Measurements from ENCODE around the gene NACC1. TPM values are rescaled to one million over a fixed set of nuclear protein-coding genes. Genes with fewer than 3 reads are reported as not detected.
"Not testable (repeated sequence)": the region's sequence is repeated elsewhere in the genome, so short reads cannot be mapped to it uniquely, and the experiment has no call there.

Gene NACC1
- total RNA-seq, 1 donor from 2014 or later: 35.4 TPM

- intact Hi-C loops (cut with micrococcal nuclease): no loop called here
- Histone ChIP-seq H3K27ac (replicated peaks) (peak overlapping the region; percentile 70), H3K4me1 (peaks cover 35% of the 10 kb centered on the region), H3K4me3 (no peak overlapping the region), H3K36me3 (no peaks in the 10 kb centered on the region), H3K9me3 (replicated peaks) (no peaks in the 10 kb centered on the region), H3K27me3 (ENCODE audit: low read depth) (no peaks in the 10 kb centered on the region)
- DNase-seq: peak; percentile 77
- TF ChIP-seq CTCF (IDR thresholded peaks at IDR 0.05; ENCODE audit: borderline replicate concordance): no peak
Measured at GRCh38 chr19:13172346-13173138, 54.5 kb downstream of the NACC1 start.

- no peaks in the 10 kb centered on the region for H3K27me3 ChIP-seq (ENCODE audit: low read depth)
- H3K4me1 ChIP-seq: peaks cover 28% of the 10 kb centered on the region
- peak overlapping the region; percentile 70 for H3K27ac ChIP-seq (replicated peaks)
- H3K4me3 ChIP-seq: no peak overlapping the region
- no peaks in the 10 kb centered on the region for H3K9me3 ChIP-seq (replicated peaks)
- no peak for DNase-seq
- H3K36me3 ChIP-seq: no peaks in the 10 kb centered on the region
- intact Hi-C loops (cut with micrococcal nuclease): no loop called here
- TF ChIP-seq CTCF (IDR thresholded peaks at IDR 0.05; ENCODE audit: borderline replicate concordance): no peak
Measured at GRCh38 chr19:13173139-13173737, 55.2 kb downstream of the NACC1 start.

- no peak for DNase-seq
- Histone ChIP-seq H3K27ac (replicated peaks) (no peak overlapping the region), H3K27me3 (ENCODE audit: low read depth) (no peaks in the 10 kb centered on the region), H3K36me3 (no peaks in the 10 kb centered on the region), H3K4me3 (no peak overlapping the region), H3K4me1 (peaks cover 23% of the 10 kb centered on the region), H3K9me3 (replicated peaks) (no peaks in the 10 kb centered on the region)
- TF ChIP-seq CTCF (IDR thresholded peaks at IDR 0.05; ENCODE audit: borderline replicate concordance): no peak
- intact Hi-C loops (cut with micrococcal nuclease): no loop called here
Measured at GRCh38 chr19:13176345-13176744, 58.3 kb downstream of the NACC1 start.

GRCh38 chr19:13177584-13177983 is 59.5 kb downstream of the NACC1 start:
- H3K9me3 ChIP-seq (replicated peaks); intact Hi-C loops (cut with micrococcal nuclease); H3K27ac ChIP-seq (replicated peaks); DNase-seq; H3K36me3 ChIP-seq; H3K4me3 ChIP-seq; H3K27me3 ChIP-seq (ENCODE audit: low read depth): not testable (repeated sequence)
- H3K4me1 ChIP-seq: peaks cover 25% of the 10 kb centered on the region

GRCh38 chr19:13178291-13178690 is 60.2 kb downstream of the NACC1 start:
- DNase-seq; H3K36me3 ChIP-seq; intact Hi-C loops (cut with micrococcal nuclease); H3K27ac ChIP-seq (replicated peaks); H3K9me3 ChIP-seq (replicated peaks); H3K4me3 ChIP-seq; H3K27me3 ChIP-seq (ENCODE audit: low read depth): not testable (repeated sequence)
- peaks cover 18% of the 10 kb centered on the region for H3K4me1 ChIP-seq

GRCh38 chr19:13181747-13182388 is 63.8 kb downstream of the NACC1 start:
- H3K4me1 ChIP-seq: peaks cover 15% of the 10 kb centered on the region
- no peaks in the 10 kb centered on the region for H3K9me3 ChIP-seq (replicated peaks)
- no peak for TF ChIP-seq CTCF (IDR thresholded peaks at IDR 0.05; ENCODE audit: borderline replicate concordance)
- no peak overlapping the region for H3K4me3 ChIP-seq
- no peaks in the 10 kb centered on the region for H3K27me3 ChIP-seq (ENCODE audit: low read depth)
- DNase-seq: peak; percentile 85
- H3K27ac ChIP-seq (replicated peaks): peak overlapping the region; percentile 71
- H3K36me3 ChIP-seq: no peaks in the 10 kb centered on the region
- intact Hi-C loops (cut with micrococcal nuclease): no loop called here

GRCh38 chr19:13184926-13185325 is 66.9 kb downstream of the NACC1 start:
- H3K27ac ChIP-seq (replicated peaks); H3K27me3 ChIP-seq (ENCODE audit: low read depth); H3K4me3 ChIP-seq; intact Hi-C loops (cut with micrococcal nuclease); DNase-seq; H3K9me3 ChIP-seq (replicated peaks); H3K36me3 ChIP-seq: not testable (repeated sequence)
- H3K4me1 ChIP-seq: peaks cover 15% of the 10 kb centered on the region

GRCh38 chr19:13185763-13186657 is 67.9 kb downstream of the NACC1 start:
- H3K27ac ChIP-seq (replicated peaks); intact Hi-C loops (cut with micrococcal nuclease); DNase-seq; H3K9me3 ChIP-seq (replicated peaks); H3K4me3 ChIP-seq; H3K36me3 ChIP-seq; H3K27me3 ChIP-seq (ENCODE audit: low read depth): not testable (repeated sequence)
- H3K4me1 ChIP-seq: peaks cover 14% of the 10 kb centered on the region

- H3K27me3 ChIP-seq (ENCODE audit: low read depth); H3K36me3 ChIP-seq; intact Hi-C loops (cut with micrococcal nuclease); H3K27ac ChIP-seq (replicated peaks); H3K4me1 ChIP-seq; DNase-seq; H3K4me3 ChIP-seq; H3K9me3 ChIP-seq (replicated peaks): not testable (repeated sequence)
Measured at GRCh38 chr19:13186688-13187087, 68.6 kb downstream of the NACC1 start.
